Activated CD4-positive, alpha-beta T cell treated with anti-CD3 and anti-CD28 coated beads, Interleukin-2, amount 50 U/mL, for 4 hours (primary cell): ENCODE results near the gene CAPN9.
"Not testable (repeated sequence)": the region's sequence is repeated elsewhere in the genome, so short reads cannot be mapped to it uniquely, and the experiment has no call there.

Source experiments
- DNase-seq, 2 experiments: peaks; one replicate each; pipeline ENCODE4 v3.0.0-alpha.2; 2020

CAPN9 gene

DNA sequence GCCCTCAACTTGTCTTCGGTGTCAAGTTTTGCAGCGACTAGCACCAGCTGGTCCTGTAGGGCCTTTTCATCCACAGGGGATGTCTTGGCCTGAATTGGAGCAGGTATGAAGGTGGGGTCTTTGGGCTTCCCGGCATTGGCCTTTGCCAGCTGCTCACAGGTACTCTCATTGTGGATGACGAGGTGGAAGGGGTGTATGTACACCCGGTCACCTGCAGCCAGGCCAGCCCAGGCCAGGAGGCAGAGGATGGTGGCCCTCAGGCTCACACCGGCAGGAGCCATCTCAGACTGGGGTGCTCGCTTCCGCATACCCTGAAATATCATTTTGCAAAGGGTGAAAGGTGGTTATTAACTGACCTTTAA is 36.7 kb upstream of the CAPN9 start:
- DNase-seq, result no peak

DNA sequence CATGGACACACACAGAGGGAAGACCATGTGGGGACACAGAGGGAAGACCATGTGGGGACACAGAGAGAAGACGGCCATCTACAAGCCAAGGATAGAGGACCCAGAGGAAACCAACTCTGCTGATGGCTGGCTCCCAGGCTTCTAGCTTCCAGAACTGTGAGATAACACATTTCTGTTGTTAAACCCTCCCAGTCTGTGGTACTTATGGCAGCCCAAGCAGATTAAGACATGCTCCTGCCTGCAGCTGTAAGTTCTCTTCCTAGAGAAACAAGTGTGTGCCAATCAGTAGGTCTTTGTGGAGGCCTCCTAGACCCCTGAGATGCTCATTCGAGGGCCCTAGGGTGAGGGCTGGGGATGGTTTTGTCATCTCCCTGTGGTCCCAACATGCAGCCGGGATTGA is 35.9 kb upstream of the CAPN9 start:
- DNase-seq, result no peak

DNA sequence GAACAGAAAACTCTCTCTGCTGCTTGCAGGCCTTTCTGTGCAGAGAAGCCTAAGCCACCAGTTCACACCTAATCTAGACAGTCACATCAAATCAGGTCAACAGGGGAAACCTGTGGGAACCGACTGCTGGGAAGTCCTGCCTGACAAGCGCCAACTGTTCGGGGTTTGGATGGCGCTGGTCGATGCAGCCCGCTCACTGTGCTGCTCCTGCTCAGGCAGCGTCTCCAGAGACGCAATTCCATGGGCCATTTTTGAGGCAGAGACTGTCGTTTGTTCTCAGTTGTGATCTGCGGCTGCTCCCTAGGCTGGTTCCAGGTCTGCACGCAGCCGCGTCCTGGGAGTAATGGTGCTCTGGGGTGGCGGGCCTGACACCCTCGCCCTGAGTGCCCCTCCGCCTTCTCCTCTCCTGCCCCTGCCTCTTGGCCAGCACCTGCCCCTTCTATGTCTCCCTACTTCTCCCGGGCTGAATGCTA is 34.7 kb upstream of the CAPN9 start:
- no peak for DNase-seq

DNA sequence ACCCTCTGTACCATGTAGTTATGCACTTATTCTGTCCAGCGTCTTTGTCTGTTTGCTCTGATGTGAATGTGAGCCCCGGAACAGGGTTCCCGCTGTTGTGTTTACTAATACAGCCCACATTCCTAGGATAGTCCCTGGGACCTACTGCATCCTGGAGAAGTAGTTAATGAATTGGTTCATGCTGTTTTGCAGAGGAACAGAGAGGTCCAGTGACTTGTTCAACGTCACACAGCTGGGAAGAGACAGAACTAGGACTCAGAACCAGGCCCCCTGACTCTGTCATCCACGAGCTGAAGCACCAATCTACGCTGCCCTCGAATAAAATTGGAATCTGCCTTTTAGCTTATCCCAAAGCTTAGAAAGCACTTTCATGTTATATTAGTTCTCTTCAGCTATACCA is 34.0 kb upstream of the CAPN9 start:
- no peak for DNase-seq

DNA sequence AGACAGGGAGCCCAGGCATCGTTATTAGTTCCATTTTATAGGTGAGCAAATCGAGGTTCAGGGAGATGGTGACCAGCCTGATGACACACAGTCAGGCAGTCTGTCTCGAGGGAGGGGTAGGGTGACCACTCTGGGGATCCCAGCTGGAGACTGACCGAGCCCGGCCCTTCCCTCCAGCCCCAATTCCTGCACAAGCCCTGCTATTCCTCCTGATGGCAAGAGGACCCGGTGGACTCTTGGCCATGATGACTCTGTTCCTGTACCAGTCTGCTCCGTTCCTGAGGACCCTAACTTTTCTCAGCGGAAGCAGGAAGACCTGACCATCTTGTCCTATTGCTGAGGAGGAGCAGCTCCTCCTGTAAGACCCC is 33.7 kb upstream of the CAPN9 start:
- DNase-seq, result no peak

DNA sequence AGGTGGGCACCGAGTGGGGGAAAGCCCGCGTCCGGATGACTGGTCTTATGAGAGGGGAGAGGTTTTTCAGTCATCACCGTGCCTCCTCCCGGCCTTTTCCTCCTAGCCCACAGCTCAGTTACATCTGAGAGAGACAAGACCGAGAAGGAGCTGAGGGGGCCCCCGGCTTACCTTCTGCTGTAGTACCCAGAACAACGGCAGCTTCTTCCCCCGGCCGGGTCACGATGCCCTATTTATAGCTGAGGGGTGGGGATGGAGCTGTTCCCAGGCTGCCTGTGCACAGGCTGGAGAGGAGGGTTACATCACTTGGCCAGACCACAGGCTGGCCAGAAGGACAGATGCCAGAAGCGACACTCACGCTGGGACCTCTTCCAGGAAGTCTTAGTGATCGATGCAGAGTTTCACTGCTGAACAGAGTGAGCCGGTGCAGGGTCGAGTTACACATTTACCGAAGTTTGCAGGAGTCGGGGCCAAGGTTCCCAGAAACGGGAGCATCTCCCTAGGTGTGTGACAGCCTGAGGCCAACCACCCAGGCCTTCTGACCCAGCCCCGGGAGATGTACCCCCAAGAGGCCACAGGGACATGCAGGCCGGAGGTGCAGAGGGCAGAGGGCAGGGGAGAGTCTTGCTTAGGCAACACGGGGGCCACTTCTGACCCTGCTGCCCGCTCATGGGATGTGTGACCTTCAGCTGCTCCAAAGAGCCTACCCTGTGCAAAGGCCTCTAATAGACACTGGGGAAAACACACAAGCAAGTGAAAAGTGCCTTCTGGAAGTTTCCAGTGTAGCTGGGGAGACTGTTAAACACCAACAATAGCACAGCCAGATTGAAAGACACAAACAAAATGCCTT is 33.0 kb upstream of the CAPN9 start, which contains the start of gene AGT:
Gene AGT, minus strand, starts transcription at position 208 of the 850 bp plus-strand sequence. CDS start 3,299 bp downstream, outside the sequence.
- no peak for DNase-seq

DNA sequence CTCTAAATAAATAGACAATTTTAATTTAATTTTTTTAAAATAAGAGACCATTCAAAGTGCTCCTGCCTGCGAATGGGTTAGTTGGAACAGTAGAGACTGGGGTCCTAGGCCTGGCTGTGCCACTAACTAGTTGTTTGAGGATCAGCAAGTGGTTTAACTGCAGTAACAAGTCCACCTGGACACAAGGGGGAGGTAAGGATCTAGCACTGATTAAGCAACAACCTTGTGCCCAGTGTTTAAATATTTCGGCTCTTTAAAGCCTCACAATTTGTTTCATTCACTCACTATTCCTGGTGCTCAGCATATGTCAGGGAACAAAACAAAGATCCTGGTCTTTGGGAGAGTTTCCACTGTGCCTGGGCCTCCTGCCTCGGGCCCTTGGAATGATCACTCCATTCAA is 31.7 kb upstream of the CAPN9 start:
- no peak for DNase-seq

DNA sequence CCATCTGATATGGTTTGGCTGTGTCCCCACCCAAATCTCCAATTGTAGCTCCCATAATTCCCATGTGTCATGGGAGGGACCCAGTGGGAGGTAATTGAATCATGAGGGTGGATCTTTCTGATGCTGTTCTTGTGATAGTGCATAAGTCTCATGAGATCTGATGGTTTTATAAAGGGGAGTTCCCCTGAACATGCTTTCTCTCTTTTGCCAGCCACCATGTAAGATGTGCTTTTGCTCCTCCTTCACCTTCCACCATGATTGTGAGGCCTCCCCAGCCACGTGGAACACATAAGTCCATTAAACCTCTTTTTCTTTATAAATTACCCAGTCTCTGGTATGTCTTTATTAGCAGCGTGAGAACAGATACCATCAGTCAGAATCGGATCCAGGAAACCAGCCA is 30.7 kb upstream of the CAPN9 start:
- not testable (repeated sequence) for DNase-seq

DNA sequence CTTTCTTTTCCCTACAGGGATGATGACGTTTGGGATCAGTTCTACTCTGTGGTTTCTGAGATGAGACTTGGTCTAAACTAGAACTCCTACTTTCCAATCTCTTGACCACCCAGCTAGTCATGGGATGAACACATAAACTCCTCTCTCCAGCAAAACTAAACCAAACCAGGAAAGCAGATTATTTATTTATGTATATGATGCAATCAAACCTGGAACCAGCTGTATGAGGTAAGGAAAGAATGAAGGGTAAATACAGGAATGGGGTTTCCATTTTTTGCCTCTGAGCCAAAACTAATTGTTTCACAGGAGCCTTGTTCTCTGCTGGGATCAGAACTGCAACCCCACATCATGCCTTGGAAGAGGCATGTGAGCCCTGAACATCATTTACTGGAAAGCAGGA is 29.9 kb upstream of the CAPN9 start:
- DNase-seq, result no peak

DNA sequence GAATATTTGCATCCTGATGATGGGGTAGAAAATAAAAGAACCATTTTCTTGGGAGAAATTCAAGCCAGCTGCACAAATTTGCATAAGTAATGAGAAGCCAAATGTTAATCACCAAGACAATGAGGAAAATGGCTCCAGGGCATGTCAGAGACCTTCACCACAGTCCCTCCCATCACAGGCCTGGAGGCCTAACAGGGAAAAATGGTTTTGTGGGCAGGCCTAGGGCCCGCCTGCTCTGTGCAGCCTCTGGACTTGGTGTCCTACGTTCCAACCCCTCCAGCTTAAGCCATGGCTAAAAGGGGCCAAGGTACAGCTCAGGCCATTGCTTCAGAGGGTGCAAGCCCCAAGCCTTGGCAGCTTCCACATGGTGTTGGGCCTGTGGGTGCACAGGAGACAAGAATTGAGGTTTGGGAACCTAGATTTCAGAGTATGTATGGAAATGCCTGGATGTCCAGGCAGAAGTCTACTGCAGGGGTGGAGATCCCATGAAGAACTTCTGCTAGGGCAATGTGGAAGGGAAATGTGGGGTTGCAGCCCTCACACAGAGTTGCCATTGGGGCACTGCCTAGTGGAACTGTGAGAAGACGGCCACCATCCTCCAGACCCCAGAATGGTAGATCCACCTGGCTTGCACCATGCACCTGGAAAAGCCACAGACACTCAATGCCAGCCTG is 25.2 kb upstream of the CAPN9 start:
- DNase-seq, result not testable (repeated sequence)

DNA sequence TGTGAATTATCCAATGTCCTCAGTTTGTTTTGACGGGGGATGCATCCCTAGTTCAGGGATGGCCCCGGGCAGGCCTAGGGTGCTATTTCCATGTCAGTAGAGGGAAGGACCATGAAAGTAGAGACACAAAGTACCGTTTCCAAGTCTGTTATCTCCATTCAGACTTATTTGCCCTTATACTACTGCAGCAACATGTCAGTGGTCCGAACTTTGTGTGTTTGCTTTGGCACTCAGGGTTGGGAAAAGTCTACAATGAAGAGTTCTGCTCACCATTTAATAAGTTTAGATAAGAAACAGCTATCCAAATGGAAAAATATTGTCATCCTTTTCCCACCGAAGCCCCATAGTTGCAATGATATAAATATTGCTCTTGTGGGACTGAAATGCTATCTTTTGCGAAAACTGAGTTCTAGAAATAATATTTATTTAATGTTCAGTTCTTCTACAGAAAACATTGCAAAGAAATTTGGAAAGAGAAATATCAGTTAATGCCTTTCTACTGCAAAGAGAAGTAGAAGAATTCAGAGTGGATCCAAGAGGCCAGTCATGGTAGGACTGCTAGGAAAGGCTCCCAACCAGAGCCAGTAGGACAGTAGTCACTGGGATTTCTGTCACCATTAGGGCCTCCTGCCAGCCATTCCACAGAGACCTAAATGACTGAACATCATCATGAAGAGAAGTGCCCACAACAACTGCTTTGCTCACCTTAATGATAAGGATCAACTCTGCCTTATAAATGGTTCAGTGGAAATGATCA is 21.8 kb upstream of the CAPN9 start:
- no peak for DNase-seq

DNA sequence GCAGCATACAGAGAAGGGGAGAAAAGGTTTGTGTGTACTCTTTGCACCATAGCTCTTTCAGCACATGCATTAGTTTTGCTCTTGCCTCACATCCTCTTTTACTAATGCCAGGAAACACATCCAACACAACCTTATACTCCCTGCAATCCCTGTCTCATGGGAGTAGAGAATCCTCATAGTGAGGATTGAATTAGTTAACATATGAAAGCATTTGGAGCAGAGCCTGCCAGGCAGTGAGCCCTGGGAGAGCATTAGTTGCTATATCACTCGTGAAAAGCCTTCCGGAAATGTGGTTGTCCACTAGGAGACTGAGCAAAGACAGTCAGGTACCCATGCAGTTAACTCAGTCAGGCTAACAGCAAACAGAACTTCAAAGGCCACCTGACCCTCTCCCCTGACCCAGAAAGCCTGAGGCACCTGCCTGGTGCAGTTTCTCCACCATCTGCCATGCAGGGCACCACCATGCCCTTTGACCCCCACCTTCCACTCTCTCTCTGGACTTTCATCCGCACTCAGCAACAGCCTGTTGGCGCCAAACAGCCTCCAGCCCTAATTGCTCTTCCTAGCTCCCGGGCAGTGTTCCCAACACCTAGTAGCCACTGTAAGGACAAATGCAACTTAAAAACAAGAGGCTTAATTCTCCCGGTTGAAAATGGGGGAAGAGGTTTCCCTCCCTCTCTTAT is 18.3 kb upstream of the CAPN9 start:
- DNase-seq, result no peak

DNA sequence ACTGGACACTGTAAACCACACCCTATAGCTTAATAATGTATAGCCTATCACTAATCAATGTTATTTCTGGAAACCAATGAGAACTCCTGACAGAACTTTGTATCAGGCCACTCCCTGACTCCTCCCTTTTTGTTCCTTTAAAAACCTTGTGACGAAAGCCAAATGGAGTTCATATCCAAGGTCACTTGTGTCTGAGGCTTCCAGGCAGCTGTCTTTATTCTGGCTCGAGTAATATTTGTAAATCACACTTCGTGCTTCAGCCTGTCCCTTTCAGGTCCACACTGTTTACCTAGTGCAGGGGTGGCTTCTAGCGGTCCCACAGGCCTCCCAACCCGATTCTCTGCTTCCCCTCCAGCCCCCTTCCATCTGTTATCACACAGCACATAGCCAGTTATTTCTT is 16.2 kb upstream of the CAPN9 start:
- DNase-seq, result no peak

DNA sequence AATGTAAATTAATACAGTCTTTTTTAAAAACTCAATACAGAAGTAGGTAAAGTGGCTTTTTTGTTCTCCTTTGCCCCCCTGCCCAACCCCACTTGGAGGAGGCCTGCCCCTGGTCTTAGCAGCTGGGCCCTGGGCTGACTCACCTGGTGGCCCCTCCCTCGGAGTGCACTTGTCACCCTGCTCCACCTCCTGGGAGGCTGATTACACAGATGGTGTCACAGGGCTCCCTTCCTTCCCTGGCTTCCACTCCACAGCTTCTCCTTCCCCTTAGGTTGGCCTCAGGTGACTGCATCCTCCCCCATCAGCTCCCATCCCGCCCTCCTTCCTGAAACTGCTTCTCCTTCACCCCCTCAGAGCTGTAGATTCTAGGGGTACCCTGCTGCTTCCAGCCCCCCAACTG is 11.7 kb upstream of the CAPN9 start:
- no peak for DNase-seq

DNA sequence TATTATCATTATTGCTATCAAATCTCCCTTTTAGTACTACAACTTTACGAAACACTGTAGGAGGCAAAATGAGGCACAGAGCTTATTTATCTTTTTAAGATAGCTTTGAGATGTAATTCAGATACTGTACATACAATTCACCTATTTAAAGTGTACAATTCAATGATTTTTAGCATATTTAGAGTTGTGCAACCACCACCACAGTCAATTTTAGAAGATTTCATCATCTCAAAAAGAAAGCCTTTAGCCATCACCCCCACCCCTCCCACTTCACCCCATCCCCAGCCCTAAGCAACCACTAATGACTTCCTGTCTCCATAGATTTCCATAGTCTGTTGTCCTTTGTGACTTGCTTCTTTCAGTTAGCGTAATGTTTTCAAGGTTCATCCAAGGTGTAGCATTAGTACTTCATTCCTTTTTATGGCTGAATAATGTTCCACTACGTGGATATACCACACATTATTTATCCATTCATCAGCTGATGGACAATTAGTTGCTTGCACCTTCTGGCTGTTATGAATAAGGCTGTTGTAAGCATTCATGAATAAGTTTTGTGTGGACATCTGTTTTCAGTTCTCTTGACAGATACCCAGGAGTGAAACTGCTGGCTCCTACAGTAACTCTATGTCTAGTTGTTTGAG is 9.4 kb upstream of the CAPN9 start:
- DNase-seq, result no peak

DNA sequence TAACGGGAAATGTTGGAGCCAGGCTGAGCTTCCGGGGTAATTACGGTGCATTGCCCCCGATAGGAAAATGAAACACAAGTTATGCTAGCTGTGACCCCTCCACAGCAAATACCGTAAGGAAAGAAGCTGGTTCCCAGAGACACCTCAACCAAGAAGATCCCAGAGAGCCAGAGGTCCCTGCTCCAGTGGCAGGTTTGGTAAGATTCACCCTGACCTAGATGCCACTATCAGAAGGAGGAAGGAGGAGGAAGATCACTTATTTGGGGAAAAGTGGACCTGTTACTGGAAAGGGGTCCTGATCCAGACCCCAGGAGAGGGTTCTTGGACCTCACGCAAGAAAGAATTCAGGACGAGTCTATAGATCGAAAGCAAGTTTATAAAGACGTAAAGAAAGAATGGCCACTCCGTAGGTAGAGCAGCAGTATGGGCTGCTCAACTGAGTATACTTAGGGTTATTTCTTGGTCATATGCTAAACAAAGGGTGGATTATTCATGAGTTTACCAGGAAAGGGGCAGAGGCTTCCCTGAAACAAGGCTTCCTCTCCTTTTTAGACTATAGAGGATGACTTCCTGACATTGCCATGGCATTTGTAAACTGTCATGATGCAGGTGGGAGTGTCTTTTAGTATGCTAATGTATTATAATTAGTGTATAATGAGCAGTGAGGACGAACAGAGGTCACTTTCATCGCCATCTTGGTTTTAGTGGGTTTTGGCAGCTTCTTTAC is 7.5 kb upstream of the CAPN9 start:
- DNase-seq, result no peak

DNA sequence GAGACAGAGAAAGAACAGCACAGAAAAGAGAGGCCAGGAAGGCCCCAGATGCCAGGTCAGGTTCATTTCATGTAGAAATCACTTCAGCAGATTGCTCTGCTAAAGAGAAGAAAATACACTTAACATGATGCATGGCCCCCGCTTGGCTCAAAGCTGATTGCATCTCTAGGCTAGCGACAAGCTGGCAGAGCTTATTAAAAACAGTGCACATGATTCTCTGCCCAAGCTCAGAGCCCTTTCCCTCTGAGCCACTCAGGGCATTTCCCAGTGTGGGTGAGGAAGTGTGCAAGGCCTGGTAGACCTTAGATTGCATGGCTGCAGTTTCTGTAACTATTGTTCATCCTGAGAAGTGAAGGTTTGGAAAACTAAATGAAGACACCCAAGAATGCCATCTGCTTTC is 3.3 kb upstream of the CAPN9 start:
- DNase-seq, result no peak

DNA sequence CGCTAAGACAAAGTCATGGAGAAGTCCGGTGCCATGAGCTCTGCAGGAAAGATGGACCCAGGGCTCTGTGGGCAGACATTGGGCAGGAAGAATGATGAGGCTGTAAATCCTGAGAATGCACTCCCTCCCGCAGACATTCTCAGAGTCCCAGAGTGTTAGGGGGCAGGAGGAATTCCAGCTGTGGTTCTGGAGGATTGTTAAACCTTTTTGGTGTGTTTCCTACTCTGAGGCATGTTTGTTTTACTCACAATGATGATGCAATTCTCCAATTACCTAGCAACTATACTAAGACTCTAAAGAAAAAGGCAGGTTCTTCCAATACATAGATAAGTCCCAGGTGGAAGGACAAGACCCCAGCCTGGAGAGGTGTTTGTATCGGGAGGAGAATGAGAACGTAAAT is 2.8 kb upstream of the CAPN9 start:
- DNase-seq, result no peak

DNA sequence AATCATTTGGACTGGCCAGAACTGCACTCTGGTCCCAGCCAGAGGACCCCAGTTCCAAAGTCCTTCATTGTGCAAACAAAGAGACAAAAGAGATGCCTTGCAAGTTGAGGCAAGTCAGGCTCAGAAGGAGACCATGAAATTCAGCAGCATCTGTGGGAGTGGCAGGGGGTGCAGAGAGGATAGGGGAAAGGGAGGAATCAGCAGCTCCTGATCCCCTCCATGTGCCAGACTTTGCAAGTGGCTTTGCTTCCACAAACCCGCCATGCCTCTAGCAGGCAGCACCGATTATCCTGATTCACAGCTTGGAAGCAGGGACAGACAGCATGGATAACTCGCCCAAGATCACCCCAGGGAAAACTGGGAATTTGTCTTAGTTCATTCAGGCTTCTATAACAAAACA is 2.1 kb upstream of the CAPN9 start:
- DNase-seq, result no peak

DNA sequence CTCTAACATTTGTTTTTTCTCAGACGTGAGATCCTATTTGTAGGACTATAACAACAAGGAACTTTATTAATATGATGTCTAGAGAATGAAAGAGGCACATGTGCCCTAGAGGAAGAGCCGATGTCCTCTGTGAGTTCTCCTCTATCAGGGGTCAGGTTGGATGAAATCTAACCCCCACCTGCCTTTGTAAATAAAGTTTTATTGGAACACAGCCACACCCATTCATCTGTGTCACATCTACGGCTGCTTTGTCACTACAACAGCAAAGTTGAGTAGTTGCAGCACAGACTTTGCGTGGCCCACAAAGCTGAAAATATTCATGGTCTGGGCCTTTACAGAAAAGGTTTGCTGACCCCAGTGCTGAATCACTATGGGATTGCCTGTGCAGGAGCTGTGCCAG is 571 bp upstream of the CAPN9 start:
- DNase-seq, result no peak

DNA sequence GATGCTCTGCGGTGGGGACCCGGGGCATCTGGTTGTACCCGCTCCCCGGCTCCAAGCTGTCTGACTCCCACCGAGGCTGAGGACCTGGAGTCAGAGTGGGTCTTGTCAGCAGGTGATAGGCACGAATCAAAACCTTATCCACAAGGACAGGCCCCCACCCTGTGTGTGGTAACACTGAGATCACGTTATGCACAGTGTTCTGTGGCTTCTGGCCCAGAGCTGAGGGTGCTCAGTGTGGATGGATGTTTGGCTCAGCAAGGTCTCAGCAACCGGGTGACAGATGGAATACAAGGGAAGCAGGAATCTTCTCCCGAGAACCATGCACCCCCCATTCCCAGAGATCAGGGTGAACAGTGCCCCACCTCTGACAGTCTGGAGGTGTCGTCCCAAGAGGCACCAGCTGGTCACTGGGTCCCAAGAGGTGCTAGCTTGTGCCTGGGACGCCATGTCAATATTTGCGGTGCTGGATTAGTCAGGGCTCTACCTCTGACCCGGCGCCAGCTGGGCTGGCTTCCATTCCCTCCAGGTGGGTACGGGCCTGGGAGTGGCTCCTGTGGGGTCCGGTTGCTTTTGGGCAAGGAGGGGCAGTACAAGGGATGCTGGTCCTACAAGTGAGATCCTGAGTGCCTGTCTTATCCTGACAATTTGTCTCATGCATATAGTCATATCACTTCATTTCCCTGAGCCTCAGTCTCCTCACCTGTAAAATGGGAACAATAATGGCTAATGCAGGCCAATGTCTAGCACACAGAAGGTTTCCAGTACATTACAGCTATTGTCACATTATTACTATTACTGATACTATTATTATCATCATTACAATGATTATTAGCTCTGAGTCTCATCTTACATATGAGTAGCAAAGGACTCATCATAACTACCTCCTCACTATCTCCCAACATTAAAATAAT is 957 bp downstream of the CAPN9 start:
- no peak for DNase-seq
